ENCODE data around the gene MEIS2. TPM values are rescaled to one million over a fixed set of nuclear protein-coding genes. Genes with fewer than 3 reads are reported as not detected.

The MEIS2 gene
- total and polyA plus RNA-seq, 2 donors (not counting 3 experiments of a cell fraction or from before 2014, with no cell fraction given): 22.5 to 26.2 TPM

DNA sequence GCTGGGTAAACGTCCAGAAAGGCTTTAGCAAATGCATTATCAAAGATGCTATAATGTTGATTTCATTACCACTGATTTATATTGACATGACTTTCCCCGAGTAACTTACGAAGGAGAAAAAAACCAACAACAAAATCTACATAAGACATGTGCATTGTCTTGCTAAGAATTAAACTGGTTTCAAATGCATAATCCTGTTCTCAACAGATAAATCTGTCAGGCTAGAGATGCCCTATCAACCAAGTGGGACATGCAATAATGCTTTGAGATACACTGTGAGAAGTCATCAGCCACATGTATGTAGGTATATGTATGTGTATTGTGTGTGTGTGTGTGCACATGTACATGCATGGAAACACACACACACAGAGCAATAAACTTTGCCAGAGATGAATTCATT, 195.6 kb downstream of the MEIS2 start:
- no TSS peak for BruUV-seq (replicated peaks)
- no peak for DNase-seq (ENCODE audit: low read depth, low spot score)
- intact Hi-C loops (cut with micrococcal nuclease) (no loop called here), dilution Hi-C loops (cut with MboI; ENCODE audit: extremely low pct_ligation_motif_present, low sequenced_read_pairs) (no loop called here)
- TF ChIP-seq EZH2 (IDR thresholded peaks at IDR 0.05; ENCODE audit: borderline replicate concordance, low read depth, low read length, severe bottlenecking): no peak
- Histone ChIP-seq H3K4me2 (ENCODE audit: insufficient read depth, low read length) (no peak overlapping the region), H3K9me1 (replicated peaks; ENCODE audit: control insufficient read depth, extremely low read depth, insufficient read depth, low read length) (no peaks in the 10 kb centered on the region), H3K79me2 (ENCODE audit: control insufficient read depth, insufficient read depth, low read length) (no peaks in the 10 kb centered on the region), H3K27ac (ENCODE audit: insufficient read depth, low read depth, low read length) (no peak overlapping the region), H3K27me3 (ENCODE audit: control insufficient read depth in 2 of 2, insufficient read depth in 2 of 2, low read length in 2 of 2) (no peaks in the 10 kb centered on the region), H3K36me3 (ENCODE audit: control insufficient read depth in 2 of 2, extremely low read depth in 1 of 2, insufficient read depth in 2 of 2, low read length in 2 of 2) (no peaks in the 10 kb centered on the region), H3K9me3 (replicated peaks; ENCODE audit: control insufficient read depth, insufficient read depth, low read length) (no peaks in the 10 kb centered on the region), H4K20me1 (replicated peaks; ENCODE audit: control insufficient read depth, extremely low read depth, insufficient read depth, low read length) (no peaks in the 10 kb centered on the region), H3K9ac (replicated peaks; ENCODE audit: extremely low read depth, insufficient read depth, low read length) (no peak overlapping the region), H2AFZ (ENCODE audit: low read depth, low read length) (no peak overlapping the region), H3K4me1 (ENCODE audit: control insufficient read depth, extremely low read depth, insufficient read depth, low read length) (no peaks in the 10 kb centered on the region), H3K4me3 (replicated peaks in 1 of 3; ENCODE audit: insufficient read depth in 1 of 3, low read depth in 1 of 3, low read length in 3 of 3) (no peak overlapping the region)
- ChIA-PET CTCF (no interaction called here), POLR2A (no interaction called here)
- FAIRE-seq: no peak

- no peaks in the 10 kb centered on the region for H3K36me3 ChIP-seq (ENCODE audit: control insufficient read depth in 2 of 2, extremely low read depth in 1 of 2, insufficient read depth in 2 of 2, low read length in 2 of 2)
- ChIA-PET CTCF (interaction anchor here (0.9 to 2.4 kb wide), 4 partner anchors 11 to 1385 kb away, joined by 3 to 7 read pairs (median 3); no protein-coding TSS in a partner anchor), POLR2A (no interaction called here)
- dilution Hi-C loops (cut with MboI; ENCODE audit: extremely low pct_ligation_motif_present, low sequenced_read_pairs) (no loop called here), intact Hi-C loops (cut with micrococcal nuclease) (no loop called here)
- no peak overlapping the region for H3K27ac ChIP-seq (ENCODE audit: insufficient read depth, low read depth, low read length)
- H3K4me2 ChIP-seq (ENCODE audit: insufficient read depth, low read length): no peak overlapping the region
- H3K4me3 ChIP-seq (replicated peaks in 1 of 3; ENCODE audit: insufficient read depth in 1 of 3, low read depth in 1 of 3, low read length in 3 of 3): no peak overlapping the region
- H2AFZ ChIP-seq (ENCODE audit: low read depth, low read length): no peak overlapping the region
- no peaks in the 10 kb centered on the region for H3K4me1 ChIP-seq (ENCODE audit: control insufficient read depth, extremely low read depth, insufficient read depth, low read length)
- DNase-seq (ENCODE audit: low read depth, low spot score) (no peak), FAIRE-seq (no peak)
- TF ChIP-seq MAX (IDR thresholded peaks at IDR 0.05; ENCODE audit: insufficient read depth, insufficient read length) (no peak), GATA2 (IDR thresholded peaks at IDR 0.05; ENCODE audit: insufficient read depth, insufficient read length, low read depth, low read length) (no peak), MYC (IDR thresholded peaks at IDR 0.05; ENCODE audit: low read depth, low read length) (no peak), JUN (IDR thresholded peaks at IDR 0.05; ENCODE audit: borderline replicate concordance, insufficient read depth, insufficient read length, low read depth) (no peak), EZH2 (IDR thresholded peaks at IDR 0.05; ENCODE audit: borderline replicate concordance, low read depth, low read length, severe bottlenecking) (no peak), FOS (IDR thresholded peaks at IDR 0.05; ENCODE audit: borderline replicate concordance, insufficient read depth, low read length) (no peak), POLR2A (IDR thresholded peaks at IDR 0.05; ENCODE audit: low read depth, low read length) (no peak), POLR2AphosphoS5 (IDR thresholded peaks at IDR 0.05; ENCODE audit: insufficient read depth, low read depth, low read length) (no peak)
- TF ChIP-seq, protein P1, sequence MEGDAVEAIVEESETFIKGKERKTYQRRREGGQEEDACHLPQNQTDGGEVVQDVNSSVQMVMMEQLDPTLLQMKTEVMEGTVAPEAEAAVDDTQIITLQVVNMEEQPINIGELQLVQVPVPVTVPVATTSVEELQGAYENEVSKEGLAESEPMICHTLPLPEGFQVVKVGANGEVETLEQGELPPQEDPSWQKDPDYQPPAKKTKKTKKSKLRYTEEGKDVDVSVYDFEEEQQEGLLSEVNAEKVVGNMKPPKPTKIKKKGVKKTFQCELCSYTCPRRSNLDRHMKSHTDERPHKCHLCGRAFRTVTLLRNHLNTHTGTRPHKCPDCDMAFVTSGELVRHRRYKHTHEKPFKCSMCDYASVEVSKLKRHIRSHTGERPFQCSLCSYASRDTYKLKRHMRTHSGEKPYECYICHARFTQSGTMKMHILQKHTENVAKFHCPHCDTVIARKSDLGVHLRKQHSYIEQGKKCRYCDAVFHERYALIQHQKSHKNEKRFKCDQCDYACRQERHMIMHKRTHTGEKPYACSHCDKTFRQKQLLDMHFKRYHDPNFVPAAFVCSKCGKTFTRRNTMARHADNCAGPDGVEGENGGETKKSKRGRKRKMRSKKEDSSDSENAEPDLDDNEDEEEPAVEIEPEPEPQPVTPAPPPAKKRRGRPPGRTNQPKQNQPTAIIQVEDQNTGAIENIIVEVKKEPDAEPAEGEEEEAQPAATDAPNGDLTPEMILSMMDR (IDR thresholded peaks at IDR 0.05; ENCODE audit: extremely low read depth in 1 of 2, insufficient read depth in 1 of 2, low read depth in 1 of 2, low read length in 2 of 2): no peak
- no peak overlapping the region for H3K9ac ChIP-seq (replicated peaks; ENCODE audit: extremely low read depth, insufficient read depth, low read length)
- BruUV-seq (replicated peaks): no TSS peak
- no peaks in the 10 kb centered on the region for H4K20me1 ChIP-seq (replicated peaks; ENCODE audit: control insufficient read depth, extremely low read depth, insufficient read depth, low read length)
- H3K27me3 ChIP-seq (ENCODE audit: control insufficient read depth in 2 of 2, insufficient read depth in 2 of 2, low read length in 2 of 2): no peaks in the 10 kb centered on the region
- H3K9me1 ChIP-seq (replicated peaks; ENCODE audit: control insufficient read depth, extremely low read depth, insufficient read depth, low read length): no peaks in the 10 kb centered on the region
- H3K9me3 ChIP-seq (replicated peaks; ENCODE audit: control insufficient read depth, insufficient read depth, low read length): no peaks in the 10 kb centered on the region
- no peaks in the 10 kb centered on the region for H3K79me2 ChIP-seq (ENCODE audit: control insufficient read depth, insufficient read depth, low read length)
Measured at GRCh38 chr15:36903922-36904556, 196.3 kb downstream of the MEIS2 start.
